DMS53 treated with DMSO at 0.1 percent for 48 hours (cell line): Measurements from ENCODE around the gene TNFRSF21.
A peak's percentile ranks its signal among the peaks of the same experiment; 100 is the strongest.
"Not testable (repeated sequence)": the region's sequence is repeated elsewhere in the genome, so short reads cannot be mapped to it uniquely, and the experiment has no call there.

Experiments used
- DNase-seq: peaks from one replicate; lab custom pipeline; 2025; ENCODE audit not compliant: unreplicated experiment; lab: John Stamatoyannopoulos, UW

The TNFRSF21 gene

GRCh38 chr6:47290124-47290834, 19.4 kb downstream of the TNFRSF21 start:
- no peak for DNase-seq

- DNase-seq = peak; percentile 76
These were observed 21.2 kb downstream of the TNFRSF21 start for GRCh38 chr6:47288267-47289090.

- DNase-seq = no peak
These were observed 23.4 kb downstream of the TNFRSF21 start for GRCh38 chr6:47286301-47286700.

DNA sequence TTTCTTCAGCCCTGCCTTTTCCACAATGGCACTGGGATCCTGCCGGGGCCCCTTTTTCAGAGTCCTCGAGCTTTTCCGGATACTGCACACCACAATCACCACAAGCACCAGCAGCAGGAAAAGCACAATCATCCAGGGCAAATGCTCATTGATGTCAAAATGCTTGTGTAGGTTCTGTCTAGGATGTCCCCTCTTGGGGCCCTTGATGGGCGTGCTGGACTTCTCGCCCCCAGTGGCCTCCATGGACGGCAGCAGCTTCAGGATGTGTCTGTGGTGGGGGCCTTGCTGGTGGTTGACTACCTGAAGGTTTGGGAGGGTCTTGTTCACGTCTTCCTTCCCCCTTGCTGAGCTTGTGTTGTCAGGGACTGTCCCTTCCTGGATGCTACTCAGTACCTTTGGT, 25.7 kb downstream of the TNFRSF21 start:
- no peak for DNase-seq

- no peak for DNase-seq
These were observed 31.2 kb downstream of the TNFRSF21 start for GRCh38 chr6:47278545-47278944.

DNA sequence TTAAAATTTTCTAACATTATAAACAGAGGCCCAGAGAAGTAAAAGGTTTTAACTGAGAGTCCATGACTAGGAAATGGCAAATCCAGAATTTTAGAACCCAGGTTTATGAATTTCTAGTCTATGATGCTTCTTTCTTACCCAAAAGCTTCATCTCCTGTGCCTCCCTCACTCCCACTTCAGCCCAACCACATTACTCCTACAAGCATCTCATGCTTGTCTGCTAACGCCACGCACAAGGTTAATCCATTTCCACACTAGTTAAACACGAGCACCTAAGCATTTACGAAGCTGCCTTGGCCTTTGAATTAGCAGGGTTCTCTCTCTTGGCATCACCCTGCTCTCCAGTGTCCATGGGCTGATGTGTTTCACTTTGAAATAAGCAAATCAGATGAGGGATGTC, 32.0 kb downstream of the TNFRSF21 start:
- no peak for DNase-seq

GRCh38 chr6:47276377-47276776, 33.3 kb downstream of the TNFRSF21 start:
- no peak for DNase-seq

DNA sequence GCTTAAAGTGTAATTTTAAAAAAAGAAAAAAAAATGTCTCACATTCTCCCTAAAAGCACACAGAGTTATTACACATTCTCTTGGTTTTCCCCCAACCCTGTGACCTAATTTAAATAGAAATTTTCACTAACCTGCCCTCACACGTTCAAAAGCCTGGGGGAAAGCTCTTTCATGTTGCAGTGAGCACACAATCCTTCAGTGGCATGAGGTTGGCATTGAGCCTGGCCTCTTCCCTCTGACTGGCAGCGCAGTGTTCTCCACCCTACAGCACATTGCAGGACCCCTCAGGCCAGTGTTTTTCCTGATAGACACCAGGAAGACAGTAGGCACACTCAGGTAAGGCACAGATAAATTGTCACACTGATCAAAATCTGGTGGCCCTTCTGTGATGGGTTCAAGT, 34.1 kb downstream of the TNFRSF21 start:
- DNase-seq = no peak

DNA sequence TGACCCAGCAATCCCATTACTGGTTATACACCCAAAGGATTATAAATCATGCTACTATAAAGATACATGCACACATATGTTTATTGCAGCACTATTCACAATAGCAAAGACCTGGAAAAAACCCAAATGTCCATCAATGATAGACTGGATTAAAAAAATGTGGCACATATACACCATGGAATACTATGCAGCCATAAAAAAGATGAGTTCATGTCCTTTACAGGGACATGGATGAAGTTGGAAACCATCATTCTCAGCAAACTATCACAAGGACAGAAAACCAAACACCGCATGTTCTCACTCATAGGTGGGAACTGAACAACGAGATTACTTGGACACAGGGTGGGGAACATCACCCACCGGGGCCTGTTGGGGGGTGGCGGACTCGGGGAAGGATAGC, 34.6 kb downstream of the TNFRSF21 start:
- DNase-seq = not testable (repeated sequence)

GRCh38 chr6:47268572-47269187, 41.0 kb downstream of the TNFRSF21 start:
- DNase-seq = no peak

GRCh38 chr6:47267301-47267700, 42.4 kb downstream of the TNFRSF21 start:
- no peak for DNase-seq

DNA sequence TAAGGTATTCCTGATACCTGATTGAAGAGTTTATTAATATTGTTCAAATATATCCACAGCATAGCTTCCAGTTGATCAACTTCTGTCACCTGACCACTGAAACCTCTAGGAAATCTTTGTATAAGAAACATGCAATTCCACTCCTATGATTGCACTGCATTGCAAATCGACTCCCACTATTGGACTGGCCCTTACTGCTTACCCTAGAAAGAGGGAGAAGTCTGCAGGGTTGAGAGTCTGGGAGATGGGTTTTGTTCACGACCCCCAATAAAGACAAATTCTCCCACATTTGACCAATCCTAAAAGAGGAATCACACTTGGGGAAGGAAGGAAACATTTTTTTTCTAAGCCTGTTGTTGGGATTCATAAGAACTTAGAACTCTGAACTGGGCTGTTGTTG, 43.7 kb downstream of the TNFRSF21 start:
- DNase-seq = no peak

GRCh38 chr6:47264775-47265184, 44.9 kb downstream of the TNFRSF21 start:
- DNase-seq = no peak

DNA sequence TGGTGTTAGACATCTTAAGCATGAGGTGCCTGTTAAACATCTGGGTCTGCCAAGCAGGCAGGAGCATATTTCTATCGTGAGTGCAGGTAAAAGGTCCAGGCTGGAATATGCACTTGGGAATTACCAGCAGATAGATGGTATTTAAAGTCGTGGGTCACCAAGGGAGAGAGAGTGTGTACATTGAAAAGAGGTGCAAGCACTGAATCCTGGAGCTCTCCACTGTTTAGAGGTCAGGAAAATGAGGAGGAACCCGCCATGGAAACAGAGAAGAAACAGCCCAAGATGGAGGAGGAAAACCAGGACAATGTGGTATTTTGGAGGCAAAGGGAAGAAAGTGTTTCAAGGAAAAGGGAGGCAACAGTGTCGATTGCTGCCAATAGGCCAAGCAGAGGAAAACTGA, 46.4 kb downstream of the TNFRSF21 start:
- no peak for DNase-seq

GRCh38 chr6:47262231-47262630, 47.5 kb downstream of the TNFRSF21 start:
- DNase-seq = no peak

DNA sequence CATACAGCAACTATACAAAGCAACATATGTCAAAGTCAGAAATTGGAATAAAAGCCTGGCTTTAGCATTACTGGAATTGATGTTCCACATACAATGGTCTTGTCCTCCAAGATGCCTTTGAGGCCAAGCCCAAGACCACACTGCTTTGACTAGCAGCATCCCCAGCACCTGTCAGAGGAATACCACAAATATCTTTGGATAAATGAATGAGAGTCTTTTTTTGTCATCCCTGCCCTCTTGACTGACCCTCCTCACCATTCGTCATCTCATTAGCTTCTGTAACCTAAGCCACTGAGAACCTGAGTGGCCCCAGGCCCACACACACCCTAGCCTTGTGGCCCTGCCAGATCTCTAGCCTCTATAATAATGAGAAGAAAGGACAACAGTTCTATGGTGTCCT, 48.5 kb downstream of the TNFRSF21 start:
- DNase-seq = no peak

DNA sequence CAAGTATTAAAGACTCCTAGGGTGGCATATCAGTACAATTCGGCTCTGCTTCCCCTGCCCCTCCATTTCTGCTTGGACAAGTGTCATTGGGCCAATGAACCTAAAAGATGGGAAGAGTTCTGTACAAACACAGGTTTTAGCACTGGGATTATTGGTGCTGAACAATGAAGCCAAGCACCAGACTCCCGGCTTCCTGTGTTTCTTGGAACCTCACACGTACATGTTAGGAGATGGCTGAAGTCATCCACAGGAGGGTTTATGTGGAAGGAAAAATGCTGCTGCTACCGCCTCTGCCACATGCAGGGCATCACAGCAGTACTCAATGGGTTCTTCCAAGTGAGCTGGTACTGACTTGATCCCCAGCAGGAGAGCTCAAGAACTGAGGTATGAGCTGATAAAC, 49.7 kb downstream of the TNFRSF21 start:
- DNase-seq = no peak

DNA sequence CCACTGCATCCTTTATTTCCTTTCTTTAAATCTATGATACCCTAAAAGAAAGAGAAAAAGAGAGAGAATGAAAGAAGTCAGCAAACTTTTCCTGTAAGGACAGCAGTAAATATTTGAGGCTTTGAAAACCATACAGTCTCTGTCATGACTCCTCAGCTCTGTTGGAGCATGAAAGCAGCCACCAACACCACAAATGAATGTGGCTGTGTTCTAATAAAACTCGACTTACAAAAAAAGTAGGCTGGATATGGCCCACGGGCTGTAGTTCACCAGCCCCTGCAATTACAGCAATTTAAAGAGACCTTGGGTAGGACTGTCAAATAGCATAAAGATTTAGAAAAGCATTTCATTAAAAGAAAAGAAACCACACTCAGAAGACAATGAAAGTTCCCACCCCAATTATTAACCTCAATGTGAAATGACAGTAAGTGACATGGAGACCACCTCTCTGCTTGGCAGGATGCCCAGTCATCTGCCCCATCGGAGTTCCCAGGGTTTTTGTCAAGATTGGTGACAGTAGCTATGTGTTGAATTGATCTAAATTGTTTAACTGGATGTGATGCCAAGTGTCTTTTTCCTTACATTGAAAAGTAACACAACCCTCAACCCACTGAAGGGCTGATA, 50.9 kb downstream of the TNFRSF21 start:
- no peak for DNase-seq

DNA sequence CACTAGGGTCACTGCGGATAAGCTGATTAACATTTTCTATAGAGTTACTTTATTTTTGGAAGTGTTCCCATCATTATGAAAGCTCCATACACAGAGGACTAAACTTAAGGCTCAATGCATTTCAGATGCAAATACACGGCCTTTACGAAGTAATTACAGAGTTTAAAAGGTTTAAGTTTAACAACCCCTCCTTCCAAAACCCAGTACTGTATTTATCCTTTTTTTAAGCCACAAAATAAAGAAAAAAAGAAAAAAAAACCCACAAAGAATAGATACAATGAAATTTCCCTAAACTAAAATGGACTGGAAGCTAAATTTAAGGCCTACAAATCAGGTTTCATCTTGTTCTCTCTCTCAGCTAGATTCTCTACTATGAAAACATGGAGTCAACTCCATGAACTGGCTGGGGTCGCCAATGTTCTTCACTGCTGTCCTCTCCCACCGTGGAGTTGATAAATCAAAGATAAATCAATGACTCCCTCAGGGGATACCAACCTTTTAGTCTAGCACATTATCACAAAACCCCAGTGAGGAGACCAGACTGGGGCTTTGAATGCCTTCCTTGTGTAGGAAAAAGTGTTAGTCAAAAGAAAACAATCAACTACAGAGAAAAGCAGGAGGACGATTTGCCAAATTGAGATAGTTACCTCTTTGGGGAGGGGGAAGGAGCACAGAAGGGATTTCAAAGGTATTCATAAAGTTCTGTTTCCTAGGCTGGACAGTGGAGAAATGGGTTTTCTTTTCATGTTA, 52.5 kb downstream of the TNFRSF21 start:
- DNase-seq = no peak

- DNase-seq = no peak
These were observed 53.3 kb downstream of the TNFRSF21 start for GRCh38 chr6:47256361-47256760.

DNA sequence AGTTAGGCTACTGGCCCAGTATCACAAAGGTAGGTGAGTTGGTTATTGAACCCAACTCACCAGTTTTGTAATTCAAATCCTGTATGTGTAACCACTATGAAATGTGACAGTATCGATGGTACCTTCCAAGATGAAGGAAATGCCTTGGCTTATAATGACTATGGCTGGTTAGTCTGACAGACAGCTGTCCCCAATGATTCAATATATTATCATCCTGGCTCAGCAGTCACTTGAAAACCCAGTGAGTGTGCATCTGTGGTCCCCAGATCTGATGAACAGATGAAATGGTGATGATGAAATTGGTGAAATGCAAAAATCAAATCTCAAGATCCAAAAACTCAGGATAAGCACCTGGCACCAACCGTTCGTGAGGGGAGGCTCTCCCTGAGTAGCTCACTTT, 54.8 kb downstream of the TNFRSF21 start:
- no peak for DNase-seq
